ENCODE data around the gene TPD52L2. TPM values are rescaled to one million over a fixed set of nuclear protein-coding genes. Genes with fewer than 3 reads are reported as not detected.
"Not testable (repeated sequence)": the region's sequence is repeated elsewhere in the genome, so short reads cannot be mapped to it uniquely, and the experiment has no call there.

The TPD52L2 gene
- total RNA-seq, 1 donor from 2014 or later = 22.4 TPM

GRCh38 chr20:63876489-63877036, 11.5 kb downstream of the TPD52L2 start:
- no peak for FAIRE-seq
- DNase-seq (ENCODE audit: low spot score in 2 of 2) = no peak

- DNase-seq (ENCODE audit: low spot score in 2 of 2) (no peak), FAIRE-seq (no peak)
Observed at GRCh38 chr20:63877755-63878470, 12.8 kb downstream of the TPD52L2 start.

- no peak for DNase-seq (ENCODE audit: low spot score in 2 of 2)
- FAIRE-seq = no peak
Observed at GRCh38 chr20:63878899-63879663, 14.0 kb downstream of the TPD52L2 start.

DNA sequence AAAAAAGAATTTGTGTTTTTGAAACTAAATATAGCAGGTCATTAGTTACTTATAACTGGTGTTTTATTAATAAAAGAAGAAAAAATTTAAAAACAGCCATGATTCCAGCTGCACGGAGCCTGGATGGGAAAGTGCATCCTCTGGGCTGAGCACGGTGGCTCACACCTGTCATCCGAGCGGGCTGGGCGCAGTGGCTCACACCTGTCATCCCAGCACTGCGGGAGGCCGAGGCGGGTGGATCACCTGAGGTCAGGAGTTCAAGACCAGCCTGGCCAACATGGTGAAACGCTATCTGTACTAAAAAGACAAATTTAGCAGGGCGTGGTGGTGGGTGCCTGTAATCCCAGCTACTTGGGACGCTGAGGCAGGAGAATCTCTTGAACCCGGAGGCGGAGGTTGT, 15.8 kb downstream of the TPD52L2 start:
- not testable (repeated sequence) for FAIRE-seq; DNase-seq (ENCODE audit: low spot score in 2 of 2)

DNA sequence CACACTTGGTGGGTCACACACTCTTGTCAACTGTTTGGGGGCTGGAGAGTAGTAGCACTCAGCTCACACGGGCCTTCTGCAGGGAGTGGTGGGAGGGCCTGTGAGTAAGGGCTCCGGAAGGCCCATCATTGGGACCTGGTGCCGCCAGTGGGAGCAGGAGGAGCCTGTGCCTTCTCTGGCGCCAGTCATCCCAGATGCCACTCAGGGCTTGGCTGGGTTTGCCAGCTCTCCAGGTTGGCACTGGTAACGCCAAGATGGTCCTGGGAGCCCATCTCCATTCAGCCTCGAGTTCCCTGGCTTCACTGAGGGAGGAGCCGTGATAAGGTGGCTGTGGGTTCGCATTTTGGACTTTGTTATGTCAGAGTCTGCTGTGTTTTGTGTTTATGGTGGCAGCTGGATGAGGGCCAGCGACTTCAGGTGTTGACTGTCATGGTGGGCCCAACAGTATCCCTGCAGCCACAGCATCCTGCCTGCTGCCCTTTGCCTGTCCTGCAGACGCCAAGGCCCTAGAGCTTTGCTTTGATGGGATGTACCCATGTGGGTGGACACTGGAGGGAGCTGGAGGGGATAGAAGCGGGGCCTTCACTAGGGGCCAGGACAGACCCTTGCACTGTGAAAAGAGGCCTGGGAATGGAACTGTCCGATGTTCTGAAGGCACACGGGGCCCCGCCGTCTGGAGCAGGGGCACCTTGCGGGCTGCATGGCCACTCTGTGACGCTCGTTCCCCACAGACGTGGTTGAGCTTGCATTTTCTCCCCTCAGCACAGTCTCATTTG, 16.6 kb downstream of the TPD52L2 start:
- FAIRE-seq (no peak), DNase-seq (ENCODE audit: low spot score in 2 of 2) (no peak)

DNA sequence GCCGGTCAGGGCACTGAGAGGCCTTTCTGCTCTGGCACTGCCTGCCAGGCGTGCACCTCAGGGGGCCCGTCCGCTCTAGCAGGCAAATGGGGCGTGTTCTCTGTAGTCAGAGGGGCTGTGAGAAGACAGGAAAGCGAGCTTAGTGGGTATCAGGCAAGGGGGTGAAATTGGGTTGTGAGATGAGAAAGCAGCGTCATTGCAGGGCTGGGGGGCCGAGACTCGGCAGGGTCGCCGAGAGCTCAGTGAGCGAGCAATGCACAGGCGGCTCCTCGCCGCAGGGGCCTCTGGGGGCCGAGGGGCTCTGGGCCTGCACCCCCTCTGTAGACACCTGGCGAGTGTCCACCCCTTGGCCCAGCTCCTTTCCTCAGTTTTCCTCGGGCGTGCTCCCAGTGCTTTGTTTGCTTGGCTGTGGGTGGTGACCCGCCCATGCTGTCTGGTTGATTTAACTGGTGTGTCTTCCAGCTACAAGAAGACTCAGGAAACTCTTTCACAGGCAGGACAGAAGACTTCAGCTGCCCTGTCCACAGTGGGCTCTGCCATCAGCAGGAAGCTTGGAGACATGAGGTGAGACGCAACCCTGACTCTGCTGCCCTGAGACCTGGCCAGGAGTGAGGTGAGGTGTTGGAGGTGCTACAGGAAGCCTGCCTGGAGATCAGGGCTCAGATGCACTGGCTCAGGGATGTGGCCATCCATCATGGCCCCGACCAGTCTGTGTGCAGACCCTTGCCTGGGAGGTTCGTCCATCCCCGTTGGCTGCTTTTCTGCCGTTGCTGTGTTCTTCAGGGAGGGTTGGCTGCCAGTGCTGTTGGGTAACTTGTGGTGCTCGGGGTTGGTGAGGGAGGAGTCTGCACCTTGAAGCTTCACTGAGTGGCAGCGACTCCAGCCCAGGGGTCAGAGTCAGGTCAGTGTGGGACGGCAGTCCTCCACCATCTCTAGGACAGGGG, 17.5 kb downstream of the TPD52L2 start:
- FAIRE-seq = no peak
- DNase-seq (ENCODE audit: low spot score in 2 of 2) = no peak

- no peak for FAIRE-seq
Observed at GRCh38 chr20:63883201-63883593, 18.1 kb downstream of the TPD52L2 start.

GRCh38 chr20:63884506-63885263, 19.6 kb downstream of the TPD52L2 start:
- no peak for FAIRE-seq
- DNase-seq (ENCODE audit: low spot score in 2 of 2) = no peak

More at GRCh38 chr20:63883201-63883593, 18.1 kb downstream of the TPD52L2 start:
- DNase-seq (ENCODE audit: low spot score in 2 of 2) = no peak

DNA sequence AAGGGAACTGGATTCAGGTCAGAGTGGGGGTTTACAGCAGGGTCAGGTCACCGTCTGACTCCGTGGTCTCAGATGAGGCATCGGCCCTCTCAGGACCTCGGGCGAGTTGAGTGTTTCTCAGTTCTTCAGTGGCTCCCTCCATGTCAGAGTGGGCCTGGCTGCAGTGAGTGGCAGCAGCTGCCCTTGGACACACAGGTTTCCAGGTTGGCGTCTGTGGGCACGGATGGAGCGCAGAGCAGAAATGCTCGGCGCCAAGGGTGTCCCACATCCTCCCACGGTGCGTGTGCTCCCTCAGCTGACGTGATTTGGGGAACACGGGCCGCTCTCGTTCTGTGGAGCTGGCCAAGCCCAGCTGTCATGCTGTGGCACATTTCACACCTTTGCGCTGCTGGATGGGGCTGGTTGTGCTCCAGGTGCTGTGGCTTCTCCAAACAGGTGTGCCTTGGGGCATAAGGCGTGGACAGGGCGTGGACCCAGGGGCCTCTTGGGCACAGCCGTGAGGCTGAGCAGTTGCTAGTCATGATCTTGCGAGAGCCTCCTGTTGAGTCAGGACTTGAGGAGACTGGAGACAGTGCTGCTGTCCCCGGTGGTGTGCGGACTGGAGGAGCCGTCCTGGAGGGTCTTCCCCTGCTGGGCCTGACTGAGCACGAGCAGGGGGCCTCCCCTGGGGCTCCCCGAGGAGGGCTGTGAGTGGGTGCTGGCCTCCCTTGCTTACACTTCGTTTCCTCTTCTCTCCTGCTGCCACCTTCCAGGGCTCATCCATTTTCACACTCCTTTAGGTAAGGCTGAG, 20.4 kb downstream of the TPD52L2 start:
- FAIRE-seq (no peak), DNase-seq (ENCODE audit: low spot score in 2 of 2) (no peak)

DNA sequence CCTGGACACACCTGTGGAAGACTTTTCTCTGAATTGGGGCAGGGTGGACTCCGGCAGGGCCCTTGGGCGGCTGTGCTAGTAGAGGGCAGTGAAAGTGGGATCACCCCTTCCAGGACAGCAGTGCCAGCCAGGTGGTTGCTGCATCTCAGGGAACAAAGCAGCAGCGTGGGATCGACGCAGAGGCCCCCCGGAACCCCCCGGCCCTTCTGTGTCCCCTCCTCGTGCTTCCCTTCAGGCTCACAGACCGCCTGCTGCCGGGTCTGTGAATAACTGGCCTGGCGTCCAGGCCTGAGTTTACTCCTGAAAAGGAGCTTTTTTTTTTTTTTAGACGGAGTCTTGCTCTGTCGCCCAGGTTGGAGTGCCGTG, 21.0 kb downstream of the TPD52L2 start:
- no peak for FAIRE-seq

GRCh38 chr20:63886921-63887320, 21.9 kb downstream of the TPD52L2 start:
- FAIRE-seq = no peak
- DNase-seq (ENCODE audit: low spot score in 2 of 2) = no peak

More for the DNA sequence above, 21.0 kb downstream of the TPD52L2 start:
- no peak for DNase-seq (ENCODE audit: low spot score in 2 of 2)

GRCh38 chr20:63889241-63890200, 24.5 kb downstream of the TPD52L2 start:
- FAIRE-seq = no peak
- no peak for DNase-seq (ENCODE audit: low spot score in 2 of 2)

GRCh38 chr20:63890201-63890576, 25.1 kb downstream of the TPD52L2 start:
- FAIRE-seq (no peak), DNase-seq (ENCODE audit: low spot score in 2 of 2) (no peak)

GRCh38 chr20:63890616-63891015, 25.5 kb downstream of the TPD52L2 start:
- DNase-seq (ENCODE audit: low spot score in 2 of 2) = no peak
- FAIRE-seq = no peak

- DNase-seq (ENCODE audit: low spot score in 2 of 2) (no peak), FAIRE-seq (no peak)
Observed at GRCh38 chr20:63891061-63892002, 26.3 kb downstream of the TPD52L2 start.

GRCh38 chr20:63892402-63892801, 27.3 kb downstream of the TPD52L2 start:
- DNase-seq (ENCODE audit: low spot score in 2 of 2) = no peak

More at GRCh38 chr20:63892402-63892801, 27.3 kb downstream of the TPD52L2 start:
- FAIRE-seq = no peak
